ENCODE results near the gene TMCC3.

Gene TMCC3

DNA sequence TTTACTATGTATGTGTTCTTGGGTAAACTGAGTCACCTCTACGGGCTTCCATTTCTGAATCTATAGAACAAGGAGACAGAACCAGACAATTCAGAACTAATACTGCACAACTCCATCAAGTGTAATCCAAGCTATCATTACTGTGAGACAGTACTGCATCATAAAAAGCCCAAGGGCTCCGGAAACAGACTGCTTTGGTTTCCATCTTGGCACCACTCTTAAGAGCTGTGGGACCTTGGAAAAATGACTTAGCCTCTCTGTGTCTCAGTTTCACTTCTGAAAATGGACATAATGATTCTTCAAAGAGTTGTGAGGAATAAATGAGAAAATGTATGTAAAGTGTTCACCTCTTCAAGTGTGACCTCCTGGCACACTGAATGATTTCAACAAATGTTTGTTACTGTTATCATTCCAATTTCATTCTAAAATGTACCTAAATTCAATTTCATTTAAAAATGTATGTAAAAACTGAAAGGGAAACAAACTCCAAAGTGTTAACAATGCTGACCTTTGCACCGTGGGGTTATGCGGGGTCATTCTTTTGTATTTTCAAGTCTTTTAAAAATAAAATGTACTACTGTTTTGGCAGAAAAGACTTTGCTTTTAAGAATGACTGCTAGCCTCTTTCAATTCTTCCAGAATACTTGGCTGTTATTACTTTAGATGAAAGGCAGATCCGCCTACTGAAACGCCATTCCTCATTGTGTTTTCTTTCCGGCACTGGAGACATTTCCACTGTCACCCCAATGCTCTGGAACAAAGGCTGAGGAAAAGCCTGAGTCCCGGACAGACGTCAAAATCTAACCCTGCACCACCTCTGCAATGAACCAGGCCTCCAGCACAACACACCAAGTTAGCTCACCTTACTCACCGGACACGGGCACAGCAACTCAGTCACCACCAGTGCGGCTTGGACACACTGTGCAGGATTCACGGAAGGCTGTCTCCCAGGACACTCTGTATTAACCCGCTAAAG, 62.8 kb downstream of the TMCC3 start:
- Histone ChIP-seq H3K27me3 (ENCODE audit: control insufficient read depth, insufficient read depth, low read length) (no peaks in the 10 kb centered on the region), H3K36me3 (ENCODE audit: control insufficient read depth, insufficient read depth, low read length) (no peaks in the 10 kb centered on the region), H3K9ac (ENCODE audit: low read depth, low read length) (no peak overlapping the region), H3K9me3 (ENCODE audit: control insufficient read depth, insufficient read depth, low read length) (no peaks in the 10 kb centered on the region), H3K27ac (ENCODE audit: low read depth, low read length) (no peak overlapping the region), H3K4me3 (ENCODE audit: low read depth, low read length) (no peak overlapping the region), H3K4me1 (ENCODE audit: control insufficient read depth, insufficient read depth, low read length) (peaks cover 9% of the 10 kb centered on the region)

DNA sequence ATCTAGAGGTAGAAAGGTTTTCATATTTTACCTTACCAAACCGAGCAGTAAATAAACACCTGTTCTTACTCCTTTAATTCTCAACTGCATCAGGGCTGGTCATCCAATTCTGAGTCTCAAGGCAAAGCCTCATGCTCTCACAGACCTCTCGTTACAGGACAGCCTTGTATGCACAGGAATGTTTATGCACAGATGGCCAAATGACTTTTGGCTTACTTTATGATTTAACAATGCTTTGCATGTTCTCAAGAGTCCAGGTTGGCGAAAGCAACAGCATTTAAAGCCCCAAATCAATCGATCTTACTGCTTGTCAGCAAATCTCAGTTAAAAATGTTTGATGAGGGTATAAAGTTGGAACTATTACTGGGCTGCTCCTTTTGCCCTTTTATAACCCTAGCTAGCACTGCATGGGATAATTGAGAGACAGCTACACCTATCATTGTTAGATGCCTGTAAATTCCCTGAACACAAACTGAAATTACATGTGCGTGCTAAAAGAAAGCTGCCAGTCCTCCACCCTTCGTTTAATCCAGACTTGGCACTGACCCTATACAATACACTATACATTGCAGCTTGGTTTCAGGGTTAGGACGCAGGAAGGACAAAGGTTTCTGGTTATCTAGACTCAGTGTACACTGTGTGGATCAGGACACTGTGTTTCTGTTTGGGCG, 63.6 kb downstream of the TMCC3 start:
- Histone ChIP-seq H3K4me1 (ENCODE audit: control insufficient read depth, insufficient read depth, low read length) (peaks cover 9% of the 10 kb centered on the region), H3K27me3 (ENCODE audit: control insufficient read depth, insufficient read depth, low read length) (no peaks in the 10 kb centered on the region), H3K4me3 (ENCODE audit: low read depth, low read length) (no peak overlapping the region), H3K9ac (ENCODE audit: low read depth, low read length) (no peak overlapping the region), H3K36me3 (ENCODE audit: control insufficient read depth, insufficient read depth, low read length) (no peaks in the 10 kb centered on the region), H3K27ac (ENCODE audit: low read depth, low read length) (no peak overlapping the region), H3K9me3 (ENCODE audit: control insufficient read depth, insufficient read depth, low read length) (no peaks in the 10 kb centered on the region)

DNA sequence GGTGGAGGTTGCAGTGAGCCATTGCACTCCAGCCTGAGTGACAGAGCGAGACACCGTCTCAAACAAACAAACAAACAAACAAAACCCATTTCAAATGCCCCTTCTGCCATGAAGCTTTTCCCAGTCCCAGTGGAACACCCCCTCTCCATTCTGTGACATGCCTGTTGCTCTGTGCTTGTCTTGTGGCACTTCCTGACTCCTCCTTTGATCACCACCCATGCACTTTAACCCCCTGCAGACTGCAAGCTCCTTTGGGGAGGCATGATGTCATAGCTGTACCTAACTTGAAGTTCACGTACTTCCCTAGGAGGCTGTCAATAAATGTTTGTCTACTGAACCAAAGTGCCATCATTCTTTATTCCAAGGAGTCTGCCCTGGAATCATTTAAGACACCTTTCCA, 64.7 kb downstream of the TMCC3 start:
- Histone ChIP-seq H3K9me3 (ENCODE audit: control insufficient read depth, insufficient read depth, low read length) (no peaks in the 10 kb centered on the region), H3K4me3 (ENCODE audit: low read depth, low read length) (no peak overlapping the region), H3K9ac (ENCODE audit: low read depth, low read length) (no peak overlapping the region), H3K4me1 (ENCODE audit: control insufficient read depth, insufficient read depth, low read length) (peaks cover 5% of the 10 kb centered on the region), H3K27ac (ENCODE audit: low read depth, low read length) (no peak overlapping the region), H3K36me3 (ENCODE audit: control insufficient read depth, insufficient read depth, low read length) (no peaks in the 10 kb centered on the region), H3K27me3 (ENCODE audit: control insufficient read depth, insufficient read depth, low read length) (no peaks in the 10 kb centered on the region)

DNA sequence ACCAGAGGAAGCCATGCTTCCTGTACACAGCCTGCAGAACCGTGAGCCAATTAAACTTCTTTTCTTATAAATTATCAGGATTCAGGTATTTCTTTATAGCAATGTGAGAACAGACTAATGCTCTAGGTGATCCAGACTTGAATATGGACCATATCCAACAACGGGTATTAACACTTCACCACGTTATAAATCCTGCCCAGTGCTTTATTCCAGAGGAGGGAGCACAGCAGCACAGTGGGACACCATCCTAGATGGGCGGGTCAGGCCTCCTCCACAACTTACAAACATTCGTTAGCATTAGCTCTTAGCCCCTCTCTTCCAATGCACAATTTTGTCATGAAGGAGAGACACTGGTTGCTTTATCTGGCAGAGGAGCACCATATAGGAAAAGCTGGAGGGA, 66.0 kb downstream of the TMCC3 start:
- no peak overlapping the region for H3K27ac ChIP-seq (ENCODE audit: low read depth, low read length)
- no peak overlapping the region for H3K4me3 ChIP-seq (ENCODE audit: low read depth, low read length)
- no peak overlapping the region for H3K9ac ChIP-seq (ENCODE audit: low read depth, low read length)
- H3K9me3 ChIP-seq (ENCODE audit: control insufficient read depth, insufficient read depth, low read length), result no peaks in the 10 kb centered on the region
- no peaks in the 10 kb centered on the region for H3K4me1 ChIP-seq (ENCODE audit: control insufficient read depth, insufficient read depth, low read length)
- H3K36me3 ChIP-seq (ENCODE audit: control insufficient read depth, insufficient read depth, low read length), result no peaks in the 10 kb centered on the region
- no peaks in the 10 kb centered on the region for H3K27me3 ChIP-seq (ENCODE audit: control insufficient read depth, insufficient read depth, low read length)

DNA sequence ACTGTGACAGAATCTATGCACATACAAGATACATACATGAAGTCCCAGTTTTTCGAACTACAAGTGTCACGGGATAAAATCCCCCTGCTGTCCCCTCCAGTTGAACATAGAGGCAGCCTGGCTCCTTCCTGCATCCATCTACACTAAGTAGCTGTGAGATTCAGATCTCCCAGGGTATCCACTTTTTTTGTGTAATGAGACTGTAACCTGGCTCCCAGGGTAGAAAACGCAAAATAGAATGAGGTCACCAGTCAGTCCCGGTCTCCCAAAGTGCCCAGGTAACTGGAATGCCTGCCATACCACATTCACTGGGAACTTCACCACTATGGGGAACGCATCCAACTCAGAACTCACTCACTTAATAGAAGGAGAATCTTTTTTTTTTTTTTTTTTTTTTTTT, 67.8 kb downstream of the TMCC3 start:
- Histone ChIP-seq H3K9me3 (ENCODE audit: control insufficient read depth, insufficient read depth, low read length) (no peaks in the 10 kb centered on the region), H3K27ac (ENCODE audit: low read depth, low read length) (no peak overlapping the region), H3K27me3 (ENCODE audit: control insufficient read depth, insufficient read depth, low read length) (no peaks in the 10 kb centered on the region), H3K4me1 (ENCODE audit: control insufficient read depth, insufficient read depth, low read length) (no peaks in the 10 kb centered on the region), H3K9ac (ENCODE audit: low read depth, low read length) (no peak overlapping the region), H3K36me3 (ENCODE audit: control insufficient read depth, insufficient read depth, low read length) (no peaks in the 10 kb centered on the region), H3K4me3 (ENCODE audit: low read depth, low read length) (no peak overlapping the region)

DNA sequence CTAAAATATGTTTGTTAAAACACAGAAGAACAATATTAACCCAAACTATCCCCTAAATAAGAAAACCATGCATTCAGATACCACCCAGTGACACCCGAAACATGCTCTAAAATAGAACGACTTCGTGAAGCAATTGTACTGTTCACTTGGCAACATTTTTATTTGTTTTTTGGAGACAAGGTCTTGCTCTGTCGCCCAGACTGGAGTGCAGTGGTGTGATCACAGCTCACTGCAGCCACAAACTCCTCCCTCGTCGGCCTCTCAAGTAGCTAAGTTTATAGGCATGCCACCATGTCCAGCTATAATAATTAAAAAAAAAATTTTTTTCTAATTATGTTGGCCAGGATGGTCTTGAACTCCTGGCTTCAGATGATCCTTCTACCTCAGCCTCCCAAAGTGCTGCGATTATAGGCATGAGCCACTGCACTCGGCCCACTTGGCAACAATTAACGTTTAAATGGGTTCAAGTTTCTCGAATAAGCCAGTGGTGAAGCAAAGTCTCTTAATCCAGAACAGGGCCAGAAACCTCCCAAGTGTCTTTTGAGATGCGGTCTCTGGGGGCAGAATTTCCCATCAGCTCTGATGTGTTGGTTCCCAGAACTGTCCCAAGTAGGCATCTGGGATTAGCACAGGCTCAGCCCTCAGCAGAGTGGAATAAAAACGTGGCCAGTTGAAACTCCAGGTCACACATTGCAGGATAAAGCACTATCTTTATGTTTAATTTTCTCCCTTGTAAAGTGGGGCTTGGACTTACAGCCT, 74.5 kb downstream of the TMCC3 start:
- H3K9me3 ChIP-seq (ENCODE audit: control insufficient read depth, insufficient read depth, low read length), result no peaks in the 10 kb centered on the region
- no peaks in the 10 kb centered on the region for H3K36me3 ChIP-seq (ENCODE audit: control insufficient read depth, insufficient read depth, low read length)
- H3K4me1 ChIP-seq (ENCODE audit: control insufficient read depth, insufficient read depth, low read length), result no peaks in the 10 kb centered on the region
- no peak overlapping the region for H3K27ac ChIP-seq (ENCODE audit: low read depth, low read length)
- H3K27me3 ChIP-seq (ENCODE audit: control insufficient read depth, insufficient read depth, low read length), result no peaks in the 10 kb centered on the region
- no peak overlapping the region for H3K9ac ChIP-seq (ENCODE audit: low read depth, low read length)
- no peak overlapping the region for H3K4me3 ChIP-seq (ENCODE audit: low read depth, low read length)

DNA sequence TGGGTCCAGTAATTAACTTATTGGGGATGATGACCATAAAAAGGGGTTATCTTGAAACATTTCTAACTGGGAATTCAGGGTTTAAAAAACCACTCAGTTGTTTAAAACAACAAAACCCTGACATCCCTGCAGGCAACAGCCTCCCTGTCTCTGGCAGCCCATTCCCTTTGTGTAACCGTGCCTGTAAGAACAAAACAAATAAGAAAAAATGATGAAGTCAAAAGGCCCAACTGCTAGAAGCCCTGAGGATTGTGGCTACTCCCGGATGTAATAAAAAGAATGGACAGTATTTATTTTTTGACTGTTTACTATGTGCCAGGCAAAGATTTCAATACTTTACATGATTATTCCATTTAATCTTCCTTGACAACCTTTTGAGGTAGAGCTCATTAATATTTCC, 75.3 kb downstream of the TMCC3 start:
- Histone ChIP-seq H3K4me1 (ENCODE audit: control insufficient read depth, insufficient read depth, low read length) (no peaks in the 10 kb centered on the region), H3K27me3 (ENCODE audit: control insufficient read depth, insufficient read depth, low read length) (no peaks in the 10 kb centered on the region), H3K9me3 (ENCODE audit: control insufficient read depth, insufficient read depth, low read length) (no peaks in the 10 kb centered on the region), H3K9ac (ENCODE audit: low read depth, low read length) (no peak overlapping the region), H3K4me3 (ENCODE audit: low read depth, low read length) (no peak overlapping the region), H3K36me3 (ENCODE audit: control insufficient read depth, insufficient read depth, low read length) (no peaks in the 10 kb centered on the region), H3K27ac (ENCODE audit: low read depth, low read length) (no peak overlapping the region)

DNA sequence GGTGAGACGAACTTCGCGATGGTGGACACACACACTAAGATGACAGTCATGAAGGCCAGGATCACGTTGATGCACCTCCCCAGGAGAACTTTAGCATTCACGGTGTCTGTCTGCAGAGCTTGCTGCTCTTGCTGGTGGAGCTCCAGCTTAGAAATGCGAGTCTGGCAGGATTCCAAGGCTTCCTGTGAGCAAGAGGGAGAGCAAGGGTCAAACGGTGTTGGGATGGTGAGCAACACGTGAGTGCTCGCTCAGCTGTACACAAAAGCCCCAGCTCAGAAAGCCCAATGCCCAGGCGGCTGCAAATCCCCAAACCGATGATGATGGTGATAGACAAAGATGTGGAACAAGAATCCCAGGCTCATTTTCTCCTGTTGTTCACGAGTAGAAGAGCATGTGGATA, 78.8 kb downstream of the TMCC3 start:
- Histone ChIP-seq H3K4me3 (ENCODE audit: low read depth, low read length) (no peak overlapping the region), H3K9me3 (ENCODE audit: control insufficient read depth, insufficient read depth, low read length) (no peaks in the 10 kb centered on the region), H3K36me3 (ENCODE audit: control insufficient read depth, insufficient read depth, low read length) (no peaks in the 10 kb centered on the region), H3K27ac (ENCODE audit: low read depth, low read length) (no peak overlapping the region), H3K27me3 (ENCODE audit: control insufficient read depth, insufficient read depth, low read length) (no peaks in the 10 kb centered on the region), H3K9ac (ENCODE audit: low read depth, low read length) (no peak overlapping the region), H3K4me1 (ENCODE audit: control insufficient read depth, insufficient read depth, low read length) (no peaks in the 10 kb centered on the region)

DNA sequence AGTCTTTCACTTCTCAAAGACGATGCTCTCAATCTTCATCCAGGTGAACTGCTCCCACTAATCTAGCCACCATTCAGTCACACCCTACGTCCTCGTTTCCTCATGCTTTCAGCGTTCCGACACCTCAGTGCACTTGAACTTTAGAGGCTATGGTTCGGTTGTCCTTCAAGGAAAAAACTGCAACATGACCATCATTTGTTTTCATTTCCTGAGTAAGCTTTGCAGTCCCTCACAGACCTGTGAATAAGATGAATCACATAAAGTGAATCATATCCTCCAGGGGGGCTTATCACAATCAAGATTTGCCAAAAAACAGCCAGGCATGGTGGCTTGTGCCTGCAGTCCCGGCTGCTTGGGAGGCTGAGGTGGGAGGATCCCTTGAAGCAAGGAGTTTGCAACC, 80.2 kb downstream of the TMCC3 start:
- Histone ChIP-seq H3K36me3 (ENCODE audit: control insufficient read depth, insufficient read depth, low read length) (no peaks in the 10 kb centered on the region), H3K27ac (ENCODE audit: low read depth, low read length) (no peak overlapping the region)

DNA sequence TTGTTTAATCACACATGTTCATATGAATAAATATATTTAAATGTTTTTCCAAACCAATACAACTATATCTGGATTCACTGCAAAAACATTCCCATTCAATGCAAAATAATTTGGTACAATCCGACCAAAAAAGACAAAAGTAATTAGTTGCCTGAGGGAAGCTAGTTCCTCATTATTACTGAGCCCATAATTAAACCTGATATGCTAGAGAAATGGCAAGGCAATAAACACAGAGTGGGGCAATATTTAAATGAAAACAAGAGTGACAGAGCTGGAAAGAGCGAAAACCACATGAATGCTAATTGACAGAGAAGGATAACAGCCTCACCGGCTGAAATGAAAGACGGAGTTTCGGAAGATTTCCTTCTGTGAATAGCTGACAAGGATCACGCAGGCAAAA, 82.6 kb downstream of the TMCC3 start:
- no peaks in the 10 kb centered on the region for H3K4me1 ChIP-seq (ENCODE audit: control insufficient read depth, insufficient read depth, low read length)
- H3K9me3 ChIP-seq (ENCODE audit: control insufficient read depth, insufficient read depth, low read length), result no peaks in the 10 kb centered on the region
- H3K9ac ChIP-seq (ENCODE audit: low read depth, low read length), result no peak overlapping the region
- no peaks in the 10 kb centered on the region for H3K36me3 ChIP-seq (ENCODE audit: control insufficient read depth, insufficient read depth, low read length)
- H3K27me3 ChIP-seq (ENCODE audit: control insufficient read depth, insufficient read depth, low read length), result no peaks in the 10 kb centered on the region
- no peak overlapping the region for H3K4me3 ChIP-seq (ENCODE audit: low read depth, low read length)
- H3K27ac ChIP-seq (ENCODE audit: low read depth, low read length), result no peak overlapping the region

More for the DNA sequence above, 80.2 kb downstream of the TMCC3 start:
- Histone ChIP-seq H3K9me3 (ENCODE audit: control insufficient read depth, insufficient read depth, low read length) (no peaks in the 10 kb centered on the region), H3K9ac (ENCODE audit: low read depth, low read length) (no peak overlapping the region), H3K4me1 (ENCODE audit: control insufficient read depth, insufficient read depth, low read length) (no peaks in the 10 kb centered on the region), H3K4me3 (ENCODE audit: low read depth, low read length) (no peak overlapping the region), H3K27me3 (ENCODE audit: control insufficient read depth, insufficient read depth, low read length) (no peaks in the 10 kb centered on the region)

DNA sequence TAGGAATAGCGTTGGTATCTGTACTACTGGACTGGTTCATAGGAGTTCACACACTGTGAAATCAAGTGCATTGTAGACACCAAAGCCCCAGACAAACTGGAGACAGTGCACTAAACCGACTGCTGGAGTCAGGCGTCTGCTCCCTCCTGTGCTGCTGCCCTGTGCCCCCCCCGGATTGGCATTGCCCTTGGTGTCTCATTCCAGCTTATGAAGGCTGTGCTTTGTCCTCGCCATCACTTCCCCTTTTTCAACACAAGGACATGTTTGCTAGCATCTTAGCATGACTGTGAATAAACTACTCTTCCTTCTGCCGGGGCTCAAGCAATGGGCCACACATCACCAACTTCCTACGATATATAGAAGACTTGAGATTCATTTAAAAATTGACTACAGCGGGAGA, 84.0 kb downstream of the TMCC3 start:
- Histone ChIP-seq H3K27me3 (ENCODE audit: control insufficient read depth, insufficient read depth, low read length) (no peaks in the 10 kb centered on the region), H3K4me3 (ENCODE audit: low read depth, low read length) (no peak overlapping the region), H3K27ac (ENCODE audit: low read depth, low read length) (no peak overlapping the region), H3K9ac (ENCODE audit: low read depth, low read length) (no peak overlapping the region), H3K36me3 (ENCODE audit: control insufficient read depth, insufficient read depth, low read length) (no peaks in the 10 kb centered on the region), H3K4me1 (ENCODE audit: control insufficient read depth, insufficient read depth, low read length) (peaks cover 1% of the 10 kb centered on the region), H3K9me3 (ENCODE audit: control insufficient read depth, insufficient read depth, low read length) (no peaks in the 10 kb centered on the region)
